ENCODE results near the gene CENPP.

CENPP gene

DNA sequence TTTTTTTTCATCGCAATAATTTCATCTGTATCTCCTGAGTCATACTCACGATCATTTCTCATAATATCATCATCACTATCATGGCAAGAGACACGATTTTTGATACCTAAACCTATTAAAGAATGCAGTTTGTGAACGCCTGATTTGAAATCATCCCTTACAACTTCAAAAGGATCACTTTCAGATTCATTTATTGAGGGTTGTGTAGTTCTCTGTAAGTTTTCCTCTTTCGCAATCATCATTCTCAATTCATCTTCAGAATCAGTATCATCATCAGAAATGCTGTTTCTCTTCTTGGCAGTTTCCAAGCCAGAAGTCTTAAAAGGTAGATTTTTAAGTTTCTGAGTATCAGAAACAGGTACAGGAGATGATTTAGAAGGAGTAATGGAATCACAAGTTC lies 10.3 kb upstream of the CENPP start:
- no peak for DNase-seq

DNA sequence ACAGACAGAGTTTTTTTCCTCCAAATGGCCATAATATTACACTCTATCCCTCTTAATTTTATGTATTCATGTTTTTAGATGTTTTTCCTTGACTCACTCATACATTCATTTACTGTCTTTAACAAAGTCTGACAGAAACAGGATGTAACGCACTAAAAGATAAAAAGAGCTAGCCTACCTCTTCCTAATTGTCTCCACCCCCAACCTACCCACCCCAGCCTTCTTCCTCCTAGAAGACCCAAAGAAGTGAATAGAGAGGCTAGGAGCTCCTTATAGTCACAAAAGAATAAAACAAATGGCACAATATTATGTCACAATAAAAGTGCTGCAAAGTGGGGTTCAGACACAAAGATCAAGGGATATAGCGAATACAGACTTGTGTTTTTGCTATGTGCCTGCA lies 1.3 kb upstream of the CENPP start:
- DNase-seq = no peak

DNA sequence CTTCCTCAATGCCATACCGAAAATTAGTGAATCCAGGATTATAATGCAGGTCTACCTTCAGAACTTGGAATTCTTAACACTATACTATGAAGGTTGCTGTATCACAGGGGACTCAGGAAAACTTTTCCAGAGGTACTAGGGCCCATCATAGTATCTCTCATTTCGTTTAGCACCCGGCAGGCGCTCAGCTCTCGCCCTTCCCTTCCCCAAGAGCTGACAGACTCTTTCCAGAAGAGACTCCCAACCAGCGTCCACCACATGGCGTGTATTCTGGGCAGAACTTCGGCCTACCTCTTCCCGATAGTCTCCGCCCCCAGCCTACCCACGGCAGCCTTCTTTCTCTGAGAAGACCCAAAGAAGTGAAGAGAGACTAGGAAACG lies 874 bp upstream of the CENPP start:
- no peak for DNase-seq

DNA sequence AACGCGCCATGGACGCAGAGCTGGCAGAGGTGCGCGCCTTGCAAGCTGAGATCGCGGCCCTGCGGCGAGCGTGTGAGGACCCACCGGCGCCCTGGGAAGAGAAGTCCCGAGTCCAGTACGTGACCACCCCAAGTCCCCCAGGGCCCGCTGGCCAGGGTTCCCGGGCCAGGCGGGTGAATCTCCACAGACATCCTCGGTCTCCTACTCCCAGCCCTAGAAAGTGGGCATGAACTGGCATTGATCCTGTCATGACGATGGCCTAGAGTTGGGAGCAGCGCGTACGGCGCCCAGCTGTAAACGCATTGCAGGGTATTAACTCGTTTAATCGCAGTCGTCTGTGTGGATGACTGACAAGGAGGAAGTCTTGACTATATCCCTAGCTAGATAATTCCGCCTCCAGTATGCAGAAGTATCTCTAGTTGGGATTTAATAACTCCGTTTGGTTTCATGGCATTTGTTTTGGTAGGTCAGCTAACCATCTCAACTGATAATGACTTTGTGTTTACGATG lies 293 bp downstream of the CENPP start:
- no peak for DNase-seq

DNA sequence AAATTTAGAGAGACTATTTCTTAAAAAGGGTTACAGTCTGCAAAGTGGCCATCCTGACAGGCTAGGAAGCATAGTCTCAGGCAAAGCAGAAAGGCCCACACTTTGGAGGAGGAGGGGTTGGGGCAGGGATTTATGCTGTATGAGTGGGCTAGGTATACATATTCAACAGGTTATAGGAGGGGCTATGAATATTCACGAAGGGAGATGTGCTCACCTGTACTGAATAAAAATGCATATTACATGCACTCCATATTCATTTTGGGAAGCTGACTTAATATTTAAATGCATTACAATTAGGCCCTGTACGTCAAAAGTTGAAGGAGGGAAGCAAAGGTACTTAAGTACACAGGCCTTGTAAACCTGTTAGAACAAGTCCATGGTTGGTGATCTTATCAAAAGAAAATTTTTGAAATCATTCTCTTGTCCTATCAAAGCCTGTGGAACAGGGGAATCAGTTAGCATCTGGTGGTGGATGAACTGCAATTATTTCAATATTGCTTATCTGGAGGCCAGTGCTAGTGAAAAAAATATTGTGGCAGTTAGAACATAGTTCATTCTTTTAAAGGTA lies 1.6 kb downstream of the CENPP start:
- no peak for DNase-seq

DNA sequence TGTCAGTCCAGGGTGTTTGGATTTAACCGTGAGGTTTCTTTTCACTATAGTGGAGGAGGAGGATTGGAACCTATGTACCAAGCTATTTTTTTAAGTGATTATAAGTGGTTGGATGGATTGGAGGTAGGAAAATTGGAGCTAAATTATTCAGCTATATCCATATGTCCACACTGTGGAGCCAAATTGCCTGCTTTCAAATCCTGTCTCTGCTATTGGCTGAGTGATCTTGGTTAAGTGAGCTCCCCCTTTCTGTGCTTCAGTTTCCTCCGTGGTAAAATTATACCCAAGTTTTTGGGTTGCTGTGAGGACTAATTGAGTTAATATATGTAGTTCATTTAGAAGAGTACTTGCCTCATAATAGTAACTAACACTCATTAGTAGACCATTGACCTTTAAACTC lies 2.5 kb downstream of the CENPP start:
- peak; percentile 2 for DNase-seq

DNA sequence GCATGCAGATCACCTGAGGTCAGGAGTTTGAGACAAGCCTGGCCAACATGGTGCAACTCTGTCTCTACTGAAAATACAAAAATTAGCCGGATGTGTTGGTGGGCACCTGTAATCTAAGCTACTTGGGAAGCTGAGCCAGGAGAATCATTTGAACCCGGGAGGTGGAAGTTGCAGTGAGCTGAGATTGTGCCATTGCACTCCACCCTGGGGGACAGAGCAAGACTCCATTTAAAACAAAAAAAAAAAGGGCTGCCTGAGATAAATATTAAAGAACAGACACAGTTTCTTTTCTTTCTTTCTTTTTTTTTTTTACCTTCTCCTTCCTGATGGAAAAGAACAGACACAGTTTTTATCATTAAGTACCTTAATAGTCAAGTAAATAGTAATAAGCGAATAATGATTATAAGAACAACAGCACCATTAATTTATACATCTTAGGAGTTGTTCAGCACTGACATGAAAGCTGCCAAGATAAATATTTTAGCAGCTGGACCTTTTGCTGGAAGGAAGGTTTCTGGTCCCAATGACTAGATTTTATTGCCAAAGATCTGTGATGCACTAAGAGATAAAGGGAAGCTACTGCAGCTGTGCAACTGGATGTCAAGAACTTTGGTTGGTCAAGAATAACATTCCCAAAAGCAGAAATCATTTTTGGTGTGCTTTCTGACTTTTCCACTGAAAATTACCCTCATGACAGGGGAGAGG lies 7.0 kb downstream of the CENPP start:
- DNase-seq = no peak

DNA sequence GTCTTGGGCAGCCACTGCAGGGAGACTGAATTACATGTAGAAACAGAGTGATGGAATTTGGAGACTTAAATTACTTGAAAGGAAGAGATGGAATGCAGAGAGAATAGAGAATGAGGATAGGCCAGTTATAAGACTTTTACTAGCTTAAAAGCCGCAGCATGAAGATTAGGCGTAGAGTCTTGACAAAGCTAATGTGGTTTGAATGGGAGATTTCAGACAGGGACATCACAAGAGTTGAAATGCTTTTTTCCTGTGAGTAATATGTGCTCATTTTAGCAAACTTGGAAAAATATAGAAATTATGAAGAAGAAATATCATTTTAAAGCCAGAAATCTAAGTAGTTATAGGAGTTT lies 7.5 kb downstream of the CENPP start:
- DNase-seq = no peak

DNA sequence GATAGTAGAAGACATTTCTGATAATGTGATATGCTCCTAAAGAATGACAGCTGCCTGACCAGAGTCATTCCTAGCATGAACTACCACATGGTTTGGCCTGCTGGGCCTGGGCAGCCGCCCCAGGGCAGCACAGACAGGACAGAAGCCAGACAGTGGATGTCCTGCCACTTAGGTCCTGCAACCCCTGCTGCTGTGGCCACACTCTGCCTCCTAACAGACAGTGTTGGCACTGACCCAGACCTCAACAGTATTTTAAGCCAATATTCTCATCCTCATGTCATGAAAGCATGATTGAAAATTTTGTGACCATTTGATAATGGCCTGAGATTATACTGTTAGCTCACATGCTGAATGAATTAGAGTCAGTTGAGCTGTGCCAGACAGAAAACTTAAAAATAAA lies 15.8 kb downstream of the CENPP start:
- DNase-seq = no peak

DNA sequence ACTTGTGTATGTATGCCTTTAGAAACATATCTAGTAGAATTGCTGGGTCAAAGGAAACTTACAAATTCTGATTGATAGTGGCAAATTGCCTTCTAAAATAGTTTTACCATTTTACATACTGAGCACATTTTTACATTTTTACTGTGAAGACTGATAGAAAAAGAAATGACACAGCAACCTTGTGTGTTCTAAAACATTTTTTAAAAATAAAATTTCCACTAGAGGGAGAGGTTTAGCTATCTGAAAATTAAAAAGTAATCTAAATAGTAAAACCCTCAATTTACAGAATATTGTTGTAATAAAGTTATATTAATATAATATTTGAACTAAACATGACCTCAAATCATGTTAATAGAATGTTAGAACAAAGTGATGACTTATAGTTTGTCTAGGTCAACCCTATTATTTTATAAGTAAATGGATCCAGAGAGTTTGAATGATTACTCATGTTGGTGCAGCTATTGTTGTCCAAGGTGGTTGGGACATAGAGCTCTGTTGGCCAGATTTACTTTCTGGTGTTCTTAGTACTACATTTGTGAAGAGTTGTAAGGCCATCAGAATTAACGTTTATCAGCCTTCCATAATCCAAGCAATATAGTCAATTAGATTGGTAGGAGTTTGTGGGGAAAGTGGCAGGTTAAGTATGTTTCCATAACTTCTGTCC lies 17.2 kb downstream of the CENPP start:
- DNase-seq = no peak

DNA sequence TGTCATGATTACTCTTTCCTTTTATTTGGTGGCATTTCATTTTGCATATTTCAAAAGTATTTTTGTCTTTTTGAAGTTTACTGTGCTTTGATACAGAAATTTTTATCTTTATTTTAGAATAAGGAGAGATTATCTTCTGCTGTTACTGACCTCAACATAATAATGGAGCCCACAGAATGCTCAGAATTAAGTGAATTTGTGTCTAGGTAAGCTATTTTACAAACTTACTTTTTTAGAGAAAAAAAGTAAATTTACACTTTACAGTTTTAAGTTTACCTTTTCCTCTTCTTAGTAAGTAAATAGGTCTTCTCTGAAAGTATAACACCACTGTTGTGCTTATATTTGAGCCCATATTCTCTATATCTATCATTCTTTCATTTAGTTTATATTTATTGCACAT lies 19.8 kb downstream of the CENPP start:
- no peak for DNase-seq

DNA sequence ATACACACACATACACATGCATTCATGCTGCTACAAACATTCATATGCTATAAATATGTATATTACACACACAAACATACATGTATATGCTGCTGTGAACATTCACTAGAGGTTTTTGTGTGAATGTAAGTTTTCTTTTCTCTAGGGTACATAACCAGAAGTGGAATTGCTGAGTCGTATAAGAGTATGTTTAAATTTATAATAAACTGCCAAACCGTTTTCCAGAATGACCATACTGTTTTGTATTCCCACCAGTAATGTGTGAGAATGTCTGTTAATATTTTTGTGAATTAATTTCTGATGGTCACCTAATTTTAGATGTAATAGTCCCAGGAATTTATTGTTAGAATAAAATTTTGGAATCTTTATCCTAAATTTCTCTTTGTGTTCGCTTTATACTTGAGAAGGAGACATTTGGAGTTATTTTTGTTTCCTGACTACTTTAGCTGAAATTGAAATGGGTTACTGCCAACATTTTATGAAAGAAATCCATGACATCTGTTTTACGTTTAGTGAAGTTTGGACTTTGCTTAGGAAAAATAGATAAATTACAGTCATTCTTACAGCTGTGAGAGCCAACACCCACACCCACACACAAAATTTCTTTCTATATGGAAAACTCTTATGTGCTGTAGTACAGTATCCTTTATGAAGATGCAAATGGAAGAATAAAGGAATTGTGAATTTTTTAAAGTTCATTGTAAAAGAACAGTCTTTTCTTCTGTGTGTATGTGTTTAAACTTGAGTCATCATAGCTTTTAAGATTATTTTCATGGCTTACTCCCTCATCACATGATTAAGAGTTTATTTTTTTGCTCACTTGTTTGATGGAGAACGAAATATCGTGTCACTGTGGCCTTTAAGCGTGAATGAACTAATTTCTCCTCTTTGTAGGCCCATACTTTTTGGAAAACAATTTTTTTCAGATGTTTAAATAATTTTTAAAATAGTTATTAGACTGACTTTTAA lies 24.3 kb downstream of the CENPP start:
- no peak for DNase-seq

DNA sequence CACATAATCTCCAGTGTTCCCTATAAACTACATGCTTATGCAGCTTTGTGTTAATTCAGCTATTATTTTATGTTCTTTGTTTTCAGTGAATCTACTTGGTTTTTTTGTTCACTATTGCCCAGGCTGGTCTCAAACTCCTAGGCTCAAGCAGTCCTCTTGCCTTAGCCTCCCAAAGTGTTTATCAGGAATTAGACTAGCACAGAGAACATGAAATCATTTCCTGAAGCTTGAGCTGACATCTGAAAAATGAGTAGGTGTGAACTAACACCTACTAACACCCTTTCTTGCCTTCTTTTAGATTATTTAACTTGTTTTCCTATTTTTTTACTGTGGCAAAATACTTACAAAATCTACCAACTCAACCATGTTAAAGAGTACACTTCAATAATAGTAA lies 25.0 kb downstream of the CENPP start:
- no peak for DNase-seq

DNA sequence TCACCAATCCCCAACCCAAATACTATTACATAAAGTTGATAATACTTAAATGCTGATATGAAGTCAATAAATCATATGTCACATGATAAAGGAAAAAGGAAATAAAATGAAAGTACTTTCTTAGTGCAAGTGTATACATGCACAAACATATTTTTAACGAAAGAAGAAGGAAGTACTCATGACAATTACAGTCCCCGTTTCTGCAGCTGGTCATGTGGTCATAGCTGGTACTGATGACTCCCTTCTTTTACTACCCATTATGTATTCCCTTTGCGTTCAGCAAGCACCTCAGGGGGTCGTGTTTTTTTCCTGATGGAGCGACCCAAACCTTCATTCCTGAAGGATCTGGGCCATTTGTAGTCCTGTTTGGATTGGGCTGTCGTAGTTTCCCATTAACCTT lies 27.3 kb downstream of the CENPP start:
- no peak for DNase-seq

DNA sequence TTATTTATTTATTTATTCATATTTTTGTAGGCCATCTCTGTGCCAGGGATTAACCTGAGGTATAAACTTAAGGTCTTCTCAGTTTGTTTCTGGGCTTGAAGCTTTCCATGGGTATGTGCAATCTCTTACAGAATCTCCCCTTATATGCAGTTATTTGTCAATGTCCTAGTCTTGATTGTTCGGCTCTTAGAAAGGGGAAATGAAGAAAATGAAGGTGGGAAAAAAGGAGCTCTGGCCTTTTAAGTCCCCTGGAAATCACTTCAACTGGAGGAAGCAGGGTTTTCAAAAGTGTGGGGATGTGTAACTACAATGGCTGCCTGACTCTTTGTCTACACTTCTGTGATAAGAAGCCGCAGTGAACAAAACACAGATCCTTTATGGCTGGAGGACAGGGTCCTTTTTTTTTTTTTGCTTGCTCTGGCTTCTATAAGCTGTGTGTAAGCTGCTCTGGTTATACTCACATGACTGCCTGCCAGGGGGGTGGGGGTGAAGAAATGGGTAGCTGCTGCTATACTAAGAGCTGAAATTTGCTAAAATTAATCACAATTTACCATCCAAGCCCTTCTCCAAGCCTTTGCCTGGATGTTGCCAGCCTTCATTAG lies 33.7 kb downstream of the CENPP start:
- DNase-seq = no peak

DNA sequence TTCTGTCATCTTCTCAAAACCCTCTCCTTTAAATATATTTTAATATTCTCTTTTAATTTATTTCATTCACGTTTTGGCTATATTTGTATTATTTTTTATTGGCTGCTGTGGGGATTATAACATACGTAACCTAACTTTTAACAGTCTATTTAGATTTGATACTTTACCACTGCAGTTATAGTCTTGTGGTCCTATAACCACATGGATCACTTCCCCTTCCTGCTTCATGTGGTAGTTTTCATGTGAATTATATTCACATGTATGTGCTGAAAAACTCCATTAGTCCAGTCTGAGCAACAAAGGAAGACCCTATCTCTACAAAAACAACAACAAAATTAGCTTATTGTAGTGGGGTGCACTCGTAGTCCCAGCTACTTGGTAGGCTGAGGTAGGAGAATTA lies 34.3 kb downstream of the CENPP start:
- DNase-seq = no peak

DNA sequence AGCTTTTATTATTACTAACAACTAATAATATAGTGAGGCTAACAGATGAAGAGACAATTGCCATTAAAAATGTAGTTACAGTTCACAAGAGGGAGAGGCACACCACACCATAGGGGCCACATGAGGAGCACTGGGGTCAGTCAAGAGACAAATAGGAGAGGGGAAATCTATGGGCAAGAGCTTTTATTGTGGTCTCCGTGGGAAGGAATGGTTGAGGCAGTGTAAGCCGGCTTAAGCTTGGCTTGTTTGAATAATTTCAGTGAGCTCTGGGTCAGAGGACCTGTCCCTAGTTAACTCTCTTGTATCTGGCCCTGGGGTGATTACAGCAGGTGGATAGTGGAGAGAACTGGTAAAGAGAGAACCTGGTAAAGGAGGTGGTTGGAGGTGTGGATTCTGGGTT lies 43.3 kb downstream of the CENPP start:
- no peak for DNase-seq

DNA sequence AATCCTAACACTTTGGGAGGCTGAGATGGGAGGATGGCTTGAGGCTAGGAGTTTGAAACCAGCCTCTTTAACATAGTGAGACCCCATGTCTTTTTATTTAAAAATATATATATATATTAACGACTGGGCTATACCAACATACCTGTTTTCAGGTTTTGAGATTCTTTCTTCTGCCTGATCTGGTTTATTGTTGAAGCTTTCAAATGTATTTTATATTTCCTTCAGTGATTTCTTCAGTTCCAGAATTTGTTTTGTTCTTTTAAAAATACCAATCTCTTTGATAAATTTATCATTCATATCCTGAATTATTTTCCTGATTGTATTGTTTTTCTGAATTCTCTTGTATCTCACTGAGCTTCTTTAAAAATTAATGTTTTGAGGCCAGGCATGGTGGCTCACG lies 47.4 kb downstream of the CENPP start:
- no peak for DNase-seq

DNA sequence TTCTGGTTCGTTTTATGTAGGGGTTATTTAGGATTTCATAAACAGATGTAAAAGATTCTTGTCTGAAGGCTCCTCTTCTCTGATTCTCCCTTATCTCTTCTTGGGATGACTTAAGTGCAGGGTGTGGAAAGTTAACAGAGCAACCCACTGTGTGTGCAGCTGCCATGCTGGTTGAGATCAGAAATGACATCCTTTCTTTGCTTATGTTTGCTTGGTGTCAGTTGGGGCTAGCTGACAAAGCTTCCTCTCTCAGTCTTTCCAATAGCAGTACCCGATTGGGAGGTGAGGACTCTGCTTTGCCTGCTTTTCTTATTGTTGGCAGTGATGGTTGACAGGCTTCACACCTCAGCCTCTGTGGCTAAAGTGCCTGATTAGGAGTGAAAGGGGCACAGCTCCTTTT lies 52.1 kb downstream of the CENPP start:
- DNase-seq = no peak

DNA sequence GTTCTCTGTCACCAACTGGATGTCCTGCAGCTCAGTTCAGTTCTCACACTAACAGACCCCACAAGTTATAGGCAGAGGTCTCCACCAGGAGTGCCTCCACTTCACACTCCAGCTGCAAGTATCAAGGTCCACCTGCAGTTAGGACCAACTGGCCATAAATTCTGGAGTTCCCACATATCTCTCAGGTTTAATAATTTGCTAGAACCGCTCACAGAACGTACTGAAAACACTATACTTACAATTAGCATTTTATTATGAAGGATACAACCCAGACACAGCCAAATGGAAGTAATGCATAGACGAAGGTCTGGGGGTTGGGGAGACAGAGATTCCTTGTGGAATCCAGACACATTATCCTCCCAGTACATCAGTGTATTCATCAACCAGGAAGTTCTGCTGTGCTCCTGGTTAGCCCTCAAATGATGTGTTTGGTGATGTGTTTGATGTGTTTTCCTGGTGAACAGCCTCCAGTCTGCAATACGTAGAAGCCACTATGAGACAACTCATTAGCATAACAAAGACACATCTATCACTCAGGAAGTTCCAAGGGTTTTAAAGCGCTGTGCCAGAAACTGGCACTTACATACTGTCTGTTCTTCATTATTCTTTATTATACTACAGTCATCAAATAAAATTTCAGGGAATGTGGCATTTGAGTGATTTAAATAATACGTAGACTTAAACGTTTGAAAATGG lies 53.3 kb downstream of the CENPP start:
- no peak for DNase-seq

DNA sequence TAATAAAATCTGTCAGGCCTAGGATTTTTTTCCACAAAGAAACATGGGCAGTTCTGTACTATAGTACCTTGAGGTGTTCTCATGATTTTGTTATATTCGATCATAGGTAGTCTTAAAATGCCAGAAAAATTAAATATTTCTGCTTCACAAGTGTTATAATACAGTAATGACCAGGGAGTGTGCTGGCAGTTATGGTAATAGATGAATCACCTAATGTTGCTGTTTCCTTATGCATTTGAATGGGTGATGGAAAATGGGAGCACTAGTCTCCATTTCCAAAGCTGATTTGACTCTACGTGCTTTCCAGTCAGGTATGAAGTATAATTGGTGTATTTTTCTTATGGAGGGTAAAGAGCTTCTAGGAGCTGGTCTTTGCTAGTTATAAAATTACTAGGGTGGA lies 54.9 kb downstream of the CENPP start:
- no peak for DNase-seq

DNA sequence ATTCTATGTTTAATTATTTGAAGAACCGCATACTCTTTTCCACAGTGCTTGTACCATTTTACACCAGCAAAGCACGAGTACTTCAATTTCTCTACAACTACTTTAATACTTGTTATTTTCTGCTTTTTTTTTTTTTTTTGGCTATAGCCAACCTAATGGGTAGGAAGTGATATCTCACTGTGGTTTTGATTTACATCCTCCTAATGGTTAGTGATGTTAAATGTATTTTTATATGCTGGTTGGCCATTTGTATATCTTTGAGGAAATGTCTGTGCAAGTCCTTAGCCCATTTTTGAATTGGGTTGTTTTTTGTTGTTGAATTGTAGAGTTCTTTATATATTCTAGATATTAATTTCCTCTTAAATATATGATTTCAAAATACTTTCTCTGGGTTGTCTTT lies 56.0 kb downstream of the CENPP start:
- DNase-seq = no peak

Measured in NCI-H1105 treated with DMSO at 0.1 percent for 48 hours (cell line).